Esophagus muscularis mucosa (tissue), 4 donors: ENCODE measurements around the gene LMNTD1. TPM values are rescaled to one million over a fixed set of nuclear protein-coding genes. Genes with fewer than 3 reads are reported as not detected.

Experiments used
- DNase-seq: peaks from one replicate; pipeline ENCODE4 v3.0.0-alpha.2; 2017; ENCODE audit errors: extremely low spot score
- H3K27ac ChIP-seq, 4 donors: fragments of 200-600 bp; sonication (generic); replicated peaks in 1 of 4; 1 replicate in 3 of 4; 2 replicates in 1 of 4; pipeline ENCODE4 v1.5.1; 2016 to 2019; ENCODE audit warnings: mild to moderate bottlenecking in 1 of 4
- H3K27me3 ChIP-seq, 4 donors: fragments of 200-600 bp; sonication (generic); one replicate each; pipeline versions ENCODE4 v1.5.1 to v1.6.0; 2016 to 2019
- H3K36me3 ChIP-seq, 4 donors: fragments of 200-600 bp; sonication (generic); one replicate each; pipeline ENCODE4 v1.5.1; 2016 to 2019
- H3K4me1 ChIP-seq, 4 donors: fragments of 200-600 bp; sonication (generic); one replicate each; pipeline ENCODE4 v1.5.1; 2016 to 2019
- H3K4me3 ChIP-seq, 4 donors: fragments of 200-600 bp; sonication (generic); 1 replicate in 2 of 4; 2 replicates in 2 of 4; pipeline ENCODE4 v1.5.1; 2016 to 2019; ENCODE audit warnings: mild to moderate bottlenecking in 4 of 4, moderate library complexity in 1 of 4
- H3K9me3 ChIP-seq, 4 donors: fragments of 200-600 bp; sonication (generic); 1 replicate in 3 of 4; 2 replicates in 1 of 4; pipeline ENCODE4 v1.5.1; 2016 to 2019
- EP300 ChIP-seq: sonication (generic); formaldehyde crosslinking; IDR thresholded peaks from one replicate; pipeline ENCODE4 v1.6.1; 2017; ENCODE audit warnings: antibody characterized with exemption
- POLR2A ChIP-seq: fragments of 450-650 bp; IDR thresholded peaks from one replicate; pipeline ENCODE4 v1.6.1; 2017; ENCODE audit warnings: antibody characterized with exemption, moderate library complexity, mild to moderate bottlenecking, low read depth
- POLR2AphosphoS5 ChIP-seq, 2 donors: sonication (generic); formaldehyde crosslinking; IDR thresholded peaks; one replicate each; pipeline ENCODE4 v1.6.1; 2017; ENCODE audit warnings: antibody characterized with exemption in 2 of 2
- WGBS: methylation state at CpG from one replicate; pipeline ENCODE4 v1.1.5; 2018; 5-methylcytosine and 5-hydroxymethylcytosine counted together
- intact Hi-C: fragments of 100-400 bp; cut with DNase I; formaldehyde crosslinking; loops from one replicate; pipeline ENCODE4 v1.15.1; 2023
- total RNA-seq, 4 donors: library from RNA; depleted of rRNA; stranded (reverse); fragments of >200 nt; gene quantifications; one replicate each; pipeline versions ENCODE4 v1.1.0 to v1.2.1, GENCODE V29; 2016
- TF ChIP-seq, protein P1 (sequence below), 3 experiments: fragments of 200-600 bp in 2 of 3; fragments of 450-650 bp in 1 of 3; sonication (generic) in 2 of 3; IDR thresholded peaks; one replicate each; pipeline ENCODE4 v1.5.1; 2017 to 2019; ENCODE audit warnings: antibody characterized with exemption in 3 of 3, mild to moderate bottlenecking in 2 of 3, moderate library complexity in 1 of 3

The LMNTD1 gene
- total RNA-seq, 4 donors from 2014 or later = 0.75 to 1.8 (median 1.2) TPM; not detected in 1

- Histone ChIP-seq H3K36me3 (no peaks in the 10 kb centered on the region), H3K4me1 (peaks cover 0 to 7% (median 3%) of the 10 kb centered on the region in 4 donors), H3K27me3 (no peaks in the 10 kb centered on the region), H3K4me3 (no peak overlapping the region), H3K27ac (no peak overlapping the region), H3K9me3 (no peaks in the 10 kb centered on the region)
- intact Hi-C loops = no loop called here
- TF ChIP-seq POLR2AphosphoS5 (IDR thresholded peaks at IDR 0.05) (no peak), POLR2A (no peak), EP300 (no peak)
- TF ChIP-seq, protein P1, sequence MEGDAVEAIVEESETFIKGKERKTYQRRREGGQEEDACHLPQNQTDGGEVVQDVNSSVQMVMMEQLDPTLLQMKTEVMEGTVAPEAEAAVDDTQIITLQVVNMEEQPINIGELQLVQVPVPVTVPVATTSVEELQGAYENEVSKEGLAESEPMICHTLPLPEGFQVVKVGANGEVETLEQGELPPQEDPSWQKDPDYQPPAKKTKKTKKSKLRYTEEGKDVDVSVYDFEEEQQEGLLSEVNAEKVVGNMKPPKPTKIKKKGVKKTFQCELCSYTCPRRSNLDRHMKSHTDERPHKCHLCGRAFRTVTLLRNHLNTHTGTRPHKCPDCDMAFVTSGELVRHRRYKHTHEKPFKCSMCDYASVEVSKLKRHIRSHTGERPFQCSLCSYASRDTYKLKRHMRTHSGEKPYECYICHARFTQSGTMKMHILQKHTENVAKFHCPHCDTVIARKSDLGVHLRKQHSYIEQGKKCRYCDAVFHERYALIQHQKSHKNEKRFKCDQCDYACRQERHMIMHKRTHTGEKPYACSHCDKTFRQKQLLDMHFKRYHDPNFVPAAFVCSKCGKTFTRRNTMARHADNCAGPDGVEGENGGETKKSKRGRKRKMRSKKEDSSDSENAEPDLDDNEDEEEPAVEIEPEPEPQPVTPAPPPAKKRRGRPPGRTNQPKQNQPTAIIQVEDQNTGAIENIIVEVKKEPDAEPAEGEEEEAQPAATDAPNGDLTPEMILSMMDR (IDR thresholded peaks at IDR 0.05) = no peak
- no peak for DNase-seq
Observed at GRCh38 chr12:25549120-25549519, 4.0 kb downstream of the LMNTD1 start.

GRCh38 chr12:25546318-25546717 is 6.8 kb downstream of the LMNTD1 start:
- Histone ChIP-seq H3K4me3 (no peak overlapping the region), H3K27ac (no peak overlapping the region), H3K9me3 (no peaks in the 10 kb centered on the region), H3K36me3 (no peaks in the 10 kb centered on the region), H3K27me3 (no peaks in the 10 kb centered on the region), H3K4me1 (no peaks in the 10 kb centered on the region)
- intact Hi-C loops = no loop called here
- DNase-seq = no peak
- TF ChIP-seq POLR2AphosphoS5 (IDR thresholded peaks at IDR 0.05) (no peak), POLR2A (no peak), EP300 (no peak)
- TF ChIP-seq, protein P1 (IDR thresholded peaks at IDR 0.05) = no peak
- 79% methylated on average over 2 of the region's 2 CpGs for WGBS

- no peaks in the 10 kb centered on the region for H3K27me3 ChIP-seq
- intact Hi-C loops = no loop called here
- TF ChIP-seq POLR2AphosphoS5 (IDR thresholded peaks at IDR 0.05) = no peak
- TF ChIP-seq EP300 = no peak
- TF ChIP-seq POLR2A = no peak
- TF ChIP-seq, protein P1 (IDR thresholded peaks at IDR 0.05) = no peak
- H3K9me3 ChIP-seq = no peaks in the 10 kb centered on the region
- no peak for DNase-seq
- WGBS = 94% methylated on average over 1 of the region's 1 CpG
- no peaks in the 10 kb centered on the region for H3K36me3 ChIP-seq
- no peak overlapping the region for H3K27ac ChIP-seq
- H3K4me1 ChIP-seq = no peaks in the 10 kb centered on the region
- no peak overlapping the region for H3K4me3 ChIP-seq
Observed at GRCh38 chr12:25533150-25533549, 19.9 kb downstream of the LMNTD1 start.

- Histone ChIP-seq H3K4me1 (no peaks in the 10 kb centered on the region), H3K4me3 (no peak overlapping the region), H3K36me3 (no peaks in the 10 kb centered on the region), H3K9me3 (no peaks in the 10 kb centered on the region), H3K27me3 (no peaks in the 10 kb centered on the region), H3K27ac (no peak overlapping the region)
- intact Hi-C loops = no loop called here
- TF ChIP-seq POLR2A (no peak), EP300 (no peak), POLR2AphosphoS5 (IDR thresholded peaks at IDR 0.05) (no peak)
- TF ChIP-seq, protein P1 (IDR thresholded peaks at IDR 0.05) = no peak
- no peak for DNase-seq
- WGBS = 48% methylated on average over 2 of the region's 2 CpGs
Observed at GRCh38 chr12:25531502-25532052, 21.5 kb downstream of the LMNTD1 start.

- Histone ChIP-seq H3K4me1 (no peaks in the 10 kb centered on the region), H3K9me3 (no peaks in the 10 kb centered on the region), H3K27ac (no peak overlapping the region), H3K4me3 (no peak overlapping the region), H3K27me3 (no peaks in the 10 kb centered on the region), H3K36me3 (no peaks in the 10 kb centered on the region)
- no peak for DNase-seq
- TF ChIP-seq POLR2A (no peak), POLR2AphosphoS5 (IDR thresholded peaks at IDR 0.05) (no peak)
- TF ChIP-seq, protein P1 (IDR thresholded peaks at IDR 0.05) = no peak
- intact Hi-C loops = no loop called here
Observed at GRCh38 chr12:25529738-25530137, 23.3 kb downstream of the LMNTD1 start.
